CD4-positive, alpha-beta T cell (primary cell): Measurements from ENCODE around the gene SKIC2. TPM values are rescaled to one million over a fixed set of nuclear protein-coding genes. Genes with fewer than 3 reads are reported as not detected.

Source experiments
- ATAC-seq: fragments of 200-7000 bp; cut with Tn5 transposase; one replicate; pipeline ENCODE4 v1.10.0; 2022; ENCODE audit warnings: mild to moderate bottlenecking; ENCODE audit not compliant: poor library complexity
- CTCF ChIA-PET: fragments of 350-600 bp; sonication (Branson Sonifier 250); formaldehyde crosslinking; loops from one replicate; lab custom pipeline; 2021; ENCODE audit warnings: antibody characterized with exemption, inconsistent platforms; lab: Charles Lee
- POLR2A ChIA-PET: fragments of 350-600 bp; sonication (Branson Sonifier 250); formaldehyde crosslinking; loops from one replicate; lab custom pipeline; 2021; ENCODE audit warnings: antibody characterized with exemption, inconsistent platforms; lab: Charles Lee
- DNase-seq, 14 experiments: peaks; one replicate each; pipeline ENCODE4 v3.0.0-alpha.2; 2013 to 2020; ENCODE audit warnings: mixed read lengths in 2 of 14
- H3K27ac ChIP-seq, 2 donors: one replicate each; pipeline versions ENCODE4 v1.5.1 to v1.7.0; 2013; ENCODE audit warnings: low read length in 2 of 2, low read depth in 1 of 2, mild to moderate bottlenecking in 1 of 2
- H3K27me3 ChIP-seq, 2 experiments: 1 replicate in 1 of 2; 2 replicates in 1 of 2; pipeline versions ENCODE4 v1.6.1 to v1.7.0; 2013; ENCODE audit warnings: low read length in 2 of 2, control low read depth in 1 of 2, mild to moderate bottlenecking in 1 of 2, moderate library complexity in 1 of 2; ENCODE audit not compliant: insufficient read depth in 2 of 2, control insufficient read depth in 1 of 2
- H3K36me3 ChIP-seq: one replicate; pipeline ENCODE4 v1.6.1; 2013; ENCODE audit warnings: low read length, control low read depth; ENCODE audit not compliant: insufficient read depth
- H3K4me1 ChIP-seq: one replicate; pipeline ENCODE4 v1.6.1; 2013; ENCODE audit warnings: low read length, control low read depth; ENCODE audit not compliant: insufficient read depth
- H3K4me3 ChIP-seq: one replicate; pipeline ENCODE4 v1.5.1; 2013; ENCODE audit warnings: mild to moderate bottlenecking, low read length, moderate library complexity
- H3K9me3 ChIP-seq, 2 experiments: 1 replicate in 1 of 2; 2 replicates in 1 of 2; pipeline versions ENCODE4 v1.6.1 to v1.7.0; 2013; ENCODE audit warnings: low read length in 2 of 2, mild to moderate bottlenecking in 2 of 2, control low read depth in 1 of 2, moderate library complexity in 1 of 2; ENCODE audit not compliant: control insufficient read depth in 1 of 2, insufficient read depth in 1 of 2
- H3K27ac Mint-ChIP-seq: one replicate; pipeline ENCODE4 v1.8.0; 2020; ENCODE audit warnings: mixed read lengths
- H3K27me3 Mint-ChIP-seq: one replicate; pipeline ENCODE4 v1.8.0; 2021; ENCODE audit warnings: mixed read lengths
- H3K36me3 Mint-ChIP-seq: one replicate; pipeline ENCODE4 v1.8.0; 2021; ENCODE audit warnings: low read depth, mixed read lengths
- H3K4me1 Mint-ChIP-seq: one replicate; pipeline ENCODE4 v1.8.0; 2021; ENCODE audit warnings: low read depth, mixed read lengths
- H3K4me3 Mint-ChIP-seq: one replicate; pipeline ENCODE4 v1.8.0; 2020; ENCODE audit warnings: mild to moderate bottlenecking, mixed read lengths
- H3K9me3 Mint-ChIP-seq: one replicate; pipeline ENCODE4 v1.8.0; 2020; ENCODE audit warnings: mixed read lengths
- CTCF ChIP-seq: fragments of 200-600 bp; IDR thresholded peaks from one replicate; pipeline ENCODE4 v1.8.0; 2022; ENCODE audit warnings: antibody characterized with exemption, mild to moderate bottlenecking
- intact Hi-C, 2 experiments: fragments of 100-400 bp; cut with DNase I in 1 of 2; cut with micrococcal nuclease in 1 of 2; formaldehyde crosslinking; loops; one replicate each; pipeline versions ENCODE4 v1.15.1 to v1.9.0; 2023 to 2025; cut with DNase I, micrococcal nuclease
- total RNA-seq, 174 experiments: library from RNA in 2 of 174; stranded (reverse) in 2 of 174; gene quantifications; one replicate each; pipeline ENCODE4 v1.2.3 and lab custom pipeline; 2021 to 2026

Gene SKIC2
- total RNA-seq, 2 experiments from 2014 or later, result 133 to 141 TPM

DNA sequence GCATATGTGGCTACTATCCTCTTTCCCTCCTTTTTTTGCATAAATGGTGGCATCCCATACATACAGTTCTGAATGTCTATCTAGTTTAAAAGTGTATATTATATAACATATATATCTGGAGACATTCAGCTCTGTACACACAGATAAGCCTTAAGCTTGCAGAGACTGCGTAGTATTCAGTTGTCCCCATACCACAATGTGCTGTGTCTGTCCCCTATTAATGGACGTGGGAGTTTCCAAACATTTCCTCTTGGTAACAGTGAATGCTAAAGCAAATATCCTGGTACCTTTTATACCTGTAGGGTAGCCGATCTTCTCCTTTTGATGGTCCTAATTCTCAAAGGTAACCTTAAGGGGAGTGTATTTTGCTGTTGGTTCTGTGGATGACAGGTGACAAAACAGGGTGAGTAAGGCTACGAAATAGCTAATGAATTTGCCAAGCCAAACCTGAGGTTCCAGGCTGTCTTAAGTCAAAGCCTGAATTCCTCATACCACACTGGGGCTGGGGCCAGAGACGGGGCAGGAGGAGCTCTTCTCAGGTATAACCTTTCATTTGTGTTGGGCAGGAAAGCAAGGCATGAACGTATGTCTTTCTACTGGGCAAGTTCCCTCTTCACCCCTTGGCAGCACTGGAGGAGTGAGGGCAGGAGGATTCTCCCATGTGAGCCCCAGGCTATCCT, 39.2 kb upstream of the SKIC2 start:
- ChIA-PET POLR2A (no interaction called here), CTCF (no interaction called here)
- Mint-ChIP-seq H3K36me3 (no peaks in the 10 kb centered on the region), H3K4me1 (no peaks in the 10 kb centered on the region), H3K4me3 (no peak overlapping the region), H3K9me3 (no peaks in the 10 kb centered on the region), H3K27me3 (no peaks in the 10 kb centered on the region), H3K27ac (no peak overlapping the region)
- no peak overlapping the region for H3K27ac ChIP-seq
- DNase-seq (no peak), ATAC-seq (no peak)
- H3K27me3 ChIP-seq, result no peaks in the 10 kb centered on the region
- intact Hi-C loops, result no loop called here
- H3K4me1 ChIP-seq, result no peaks in the 10 kb centered on the region
- no peak for TF ChIP-seq CTCF
- no peaks in the 10 kb centered on the region for H3K36me3 ChIP-seq
- H3K4me3 ChIP-seq, result no peak overlapping the region
- no peaks in the 10 kb centered on the region for H3K9me3 ChIP-seq

- H3K9me3 ChIP-seq, result no peaks in the 10 kb centered on the region
- no peaks in the 10 kb centered on the region for H3K36me3 Mint-ChIP-seq
- DNase-seq (no peak), ATAC-seq (no peak)
- H3K4me1 ChIP-seq, result no peaks in the 10 kb centered on the region
- H3K36me3 ChIP-seq, result no peaks in the 10 kb centered on the region
- H3K27me3 ChIP-seq, result no peaks in the 10 kb centered on the region
- POLR2A ChIA-PET, result no interaction called here
- no peak for TF ChIP-seq CTCF
- intact Hi-C loops, result no loop called here
- no peaks in the 10 kb centered on the region for H3K27me3 Mint-ChIP-seq
- H3K4me3 Mint-ChIP-seq, result no peak overlapping the region
- H3K27ac ChIP-seq, result no peak overlapping the region
- H3K9me3 Mint-ChIP-seq, result no peaks in the 10 kb centered on the region
- no peaks in the 10 kb centered on the region for H3K4me1 Mint-ChIP-seq
- no peak overlapping the region for H3K4me3 ChIP-seq
- CTCF ChIA-PET, result no interaction called here
- no peak overlapping the region for H3K27ac Mint-ChIP-seq
Observed at GRCh38 chr6:31920811-31921210, 38.2 kb upstream of the SKIC2 start.

- Mint-ChIP-seq H3K4me1 (no peaks in the 10 kb centered on the region), H3K27ac (no peak overlapping the region), H3K27me3 (no peaks in the 10 kb centered on the region), H3K9me3 (no peaks in the 10 kb centered on the region), H3K4me3 (no peak overlapping the region), H3K36me3 (no peaks in the 10 kb centered on the region)
- Histone ChIP-seq H3K4me1 (no peaks in the 10 kb centered on the region), H3K27me3 (no peaks in the 10 kb centered on the region), H3K4me3 (no peak overlapping the region), H3K36me3 (no peaks in the 10 kb centered on the region), H3K27ac (no peak overlapping the region), H3K9me3 (no peaks in the 10 kb centered on the region)
- ATAC-seq, result no peak
- POLR2A ChIA-PET, result interaction anchor here (0.7 kb wide), 1 partner anchor 303 kb away, joined by 3 read pairs; no protein-coding TSS in a partner anchor
- intact Hi-C loops, result no loop called here
- peak; percentile 21 for TF ChIP-seq CTCF
- DNase-seq, result peak in 5 of 14 experiments; percentile 6 to 47 (median 42)
- CTCF ChIA-PET, result no interaction called here
Observed at GRCh38 chr6:31922942-31923341, 36.0 kb upstream of the SKIC2 start.
